Right lobe of liver (tissue), 6 donors: ENCODE results near the gene GASK1B. TPM values are rescaled to one million over a fixed set of nuclear protein-coding genes. Genes with fewer than 3 reads are reported as not detected.

Experiments
- ATAC-seq, 4 donors: fragments of 200-7000 bp; cut with Tn5 transposase; one replicate each; pipeline ENCODE4 v1.9.1; 2020; ENCODE audit warnings: mild to moderate bottlenecking in 4 of 4, moderate library complexity in 4 of 4
- DNase-seq, 3 donors: peaks; one replicate each; pipeline ENCODE4 v3.0.0-alpha.2; 2020
- H3K27ac ChIP-seq, 3 donors: fragments of 200-600 bp; one replicate each; pipeline ENCODE4 v1.8.0; 2022
- H3K27me3 ChIP-seq, 2 donors: fragments of 200-600 bp; one replicate each; pipeline ENCODE4 v1.8.0; 2022
- H3K36me3 ChIP-seq, 4 donors: fragments of 200-600 bp; sonication (generic) in 1 of 4; one replicate each; pipeline versions ENCODE4 v1.5.1 to v1.8.0; 2017 to 2022; ENCODE audit warnings: control low read depth in 1 of 4
- H3K4me1 ChIP-seq, 4 donors: fragments of 200-600 bp; sonication (generic) in 1 of 4; one replicate each; pipeline versions ENCODE4 v1.5.1 to v1.8.0; 2017 to 2022; ENCODE audit warnings: control low read depth in 1 of 4
- H3K4me3 ChIP-seq, 3 donors: fragments of 200-600 bp; one replicate each; pipeline ENCODE4 v1.8.0; 2022
- H3K9me3 ChIP-seq, 4 donors: fragments of 200-600 bp; sonication (generic) in 1 of 4; one replicate each; pipeline versions ENCODE4 v1.5.1 to v1.8.0; 2017 to 2022; ENCODE audit warnings: control low read depth in 1 of 4
- POLR2A ChIP-seq: fragments of 450-650 bp; IDR thresholded peaks from one replicate; pipeline ENCODE4 v1.6.1; 2017; ENCODE audit warnings: antibody characterized with exemption, mild to moderate bottlenecking
- WGBS: methylation state at CpG from one replicate; pipeline ENCODE4 v1.1.6; 2018; ENCODE audit warnings: low coverage, low lambda C conversion rate; ENCODE audit not compliant: insufficient coverage; ENCODE audit errors: missing lambda C conversion rate; 5-methylcytosine and 5-hydroxymethylcytosine counted together
- intact Hi-C, 2 donors: fragments of 100-400 bp; cut with DNase I; formaldehyde crosslinking; loops; one replicate each; pipeline versions ENCODE4 v1.11.2 to v1.14.1; 2022
- total RNA-seq, 6 experiments: library from RNA; depleted of rRNA in 2 of 6; stranded (reverse); fragments of >200 nt in 2 of 6; fragmentation: NEBNext Ultra II Directional in 3 of 6; extraction: Animal tissue kit (Norgen Biotek cat#: 25700) in 3 of 6; gene quantifications; one replicate each; pipeline versions ENCODE4 v1.1.0 to v1.2.4, GENCODE V29; 2016 to 2023
- TF ChIP-seq, protein P1 (sequence below), 4 donors: fragments of 200-600 bp in 3 of 4; fragments of 450-650 bp in 1 of 4; IDR thresholded peaks; one replicate each; pipeline versions ENCODE4 v1.5.1 to v1.8.0; 2016 to 2022; ENCODE audit warnings: antibody characterized with exemption in 4 of 4, mild to moderate bottlenecking in 2 of 4
- donor health status: DM: no; HTN: yes; CAD: no.
- donor health status: DM: no; HTN: no; CAD: no.
- donor health status: DM: no; HTN: no; CAD: no.
- donor health status: DM: no; HTN: yes; CAD: no.
- donor health status: DM: no; HTN: yes; CAD: no.

The GASK1B gene
- total RNA-seq, 6 experiments from 2014 or later = 2.7 to 7.0 (median 4.1) TPM

DNA sequence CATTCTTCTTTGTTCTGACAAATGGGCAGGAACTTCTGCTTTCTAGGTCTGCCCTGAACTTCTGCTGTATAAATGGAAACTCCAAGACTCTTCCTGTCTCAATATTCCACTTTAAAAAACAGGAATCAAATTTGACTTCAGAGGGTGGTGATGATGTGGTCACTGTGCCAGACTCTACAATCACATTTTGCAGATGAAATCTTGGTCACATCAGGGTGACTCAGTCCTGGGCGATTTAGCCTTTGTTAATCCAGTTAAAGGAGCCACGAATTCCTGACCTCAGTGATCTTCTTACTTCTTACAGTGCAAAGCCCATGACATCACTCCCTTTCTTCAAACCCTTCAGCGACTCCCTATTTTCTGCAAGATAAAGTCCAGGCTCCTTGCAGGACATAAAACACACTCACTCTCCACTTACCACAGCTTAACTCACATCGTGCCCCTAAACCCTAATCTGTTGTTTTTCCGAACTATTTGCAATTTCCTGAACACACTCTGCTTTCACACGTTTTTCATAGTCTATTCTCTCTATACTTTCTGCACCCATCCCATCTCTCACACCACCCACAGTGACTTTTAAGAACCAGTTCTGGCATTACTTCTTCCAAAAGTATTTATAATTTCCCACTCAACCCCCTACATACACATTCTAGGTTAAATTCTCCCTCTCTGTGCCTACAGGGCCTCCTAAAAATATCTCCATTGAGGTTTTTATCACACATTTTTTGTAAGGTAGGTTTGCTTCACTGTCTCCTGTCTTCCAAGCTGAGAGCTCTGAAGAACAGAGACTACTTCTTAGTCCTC is 11.1 kb downstream of the GASK1B start:
- intact Hi-C loops = no loop called here

DNA sequence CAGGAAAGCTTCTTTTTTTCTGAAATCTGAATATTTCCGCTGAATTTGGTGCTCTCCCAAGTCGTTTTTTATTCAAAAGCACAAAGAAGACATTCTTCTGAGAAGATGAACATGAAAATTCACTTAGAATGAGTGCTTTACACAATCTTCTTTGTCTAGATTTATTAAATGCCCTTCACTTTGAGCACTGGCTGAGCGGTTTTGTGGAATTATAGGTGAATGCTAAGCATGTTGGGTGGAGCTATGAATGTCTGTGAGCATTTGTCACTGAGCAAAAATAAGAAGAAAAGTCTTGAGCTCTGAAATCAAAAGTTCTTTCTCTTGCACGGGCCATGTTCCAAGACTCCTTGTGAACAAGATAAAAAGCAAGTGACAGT is 13.1 kb downstream of the GASK1B start:
- H3K4me3 ChIP-seq = no peak overlapping the region
- H3K36me3 ChIP-seq = no peaks in the 10 kb centered on the region
- H3K9me3 ChIP-seq = no peaks in the 10 kb centered on the region
- ATAC-seq (no peak), DNase-seq (no peak)
- WGBS = 44% methylated on average over 4 of the region's 4 CpGs
- no peaks in the 10 kb centered on the region for H3K27me3 ChIP-seq
- H3K27ac ChIP-seq = no peak overlapping the region
- no peaks in the 10 kb centered on the region for H3K4me1 ChIP-seq
- intact Hi-C loops = no loop called here
- TF ChIP-seq, protein P1, sequence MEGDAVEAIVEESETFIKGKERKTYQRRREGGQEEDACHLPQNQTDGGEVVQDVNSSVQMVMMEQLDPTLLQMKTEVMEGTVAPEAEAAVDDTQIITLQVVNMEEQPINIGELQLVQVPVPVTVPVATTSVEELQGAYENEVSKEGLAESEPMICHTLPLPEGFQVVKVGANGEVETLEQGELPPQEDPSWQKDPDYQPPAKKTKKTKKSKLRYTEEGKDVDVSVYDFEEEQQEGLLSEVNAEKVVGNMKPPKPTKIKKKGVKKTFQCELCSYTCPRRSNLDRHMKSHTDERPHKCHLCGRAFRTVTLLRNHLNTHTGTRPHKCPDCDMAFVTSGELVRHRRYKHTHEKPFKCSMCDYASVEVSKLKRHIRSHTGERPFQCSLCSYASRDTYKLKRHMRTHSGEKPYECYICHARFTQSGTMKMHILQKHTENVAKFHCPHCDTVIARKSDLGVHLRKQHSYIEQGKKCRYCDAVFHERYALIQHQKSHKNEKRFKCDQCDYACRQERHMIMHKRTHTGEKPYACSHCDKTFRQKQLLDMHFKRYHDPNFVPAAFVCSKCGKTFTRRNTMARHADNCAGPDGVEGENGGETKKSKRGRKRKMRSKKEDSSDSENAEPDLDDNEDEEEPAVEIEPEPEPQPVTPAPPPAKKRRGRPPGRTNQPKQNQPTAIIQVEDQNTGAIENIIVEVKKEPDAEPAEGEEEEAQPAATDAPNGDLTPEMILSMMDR (IDR thresholded peaks at IDR 0.05) = no peak
- TF ChIP-seq POLR2A = no peak

More for the DNA sequence above, 11.1 kb downstream of the GASK1B start:
- Histone ChIP-seq H3K36me3 (no peaks in the 10 kb centered on the region), H3K27me3 (no peaks in the 10 kb centered on the region), H3K9me3 (no peaks in the 10 kb centered on the region), H3K27ac (peak overlapping the region in 2 of 3 donors; percentile 10 to 20), H3K4me1 (no peaks in the 10 kb centered on the region), H3K4me3 (no peak overlapping the region)
- no peak for DNase-seq
- peak; percentile 60 to 79 (median 64) for ATAC-seq
- WGBS = 28% methylated on average over 6 of the region's 6 CpGs
- no peak for TF ChIP-seq POLR2A
- TF ChIP-seq, protein P1 (IDR thresholded peaks at IDR 0.05) = no peak

DNA sequence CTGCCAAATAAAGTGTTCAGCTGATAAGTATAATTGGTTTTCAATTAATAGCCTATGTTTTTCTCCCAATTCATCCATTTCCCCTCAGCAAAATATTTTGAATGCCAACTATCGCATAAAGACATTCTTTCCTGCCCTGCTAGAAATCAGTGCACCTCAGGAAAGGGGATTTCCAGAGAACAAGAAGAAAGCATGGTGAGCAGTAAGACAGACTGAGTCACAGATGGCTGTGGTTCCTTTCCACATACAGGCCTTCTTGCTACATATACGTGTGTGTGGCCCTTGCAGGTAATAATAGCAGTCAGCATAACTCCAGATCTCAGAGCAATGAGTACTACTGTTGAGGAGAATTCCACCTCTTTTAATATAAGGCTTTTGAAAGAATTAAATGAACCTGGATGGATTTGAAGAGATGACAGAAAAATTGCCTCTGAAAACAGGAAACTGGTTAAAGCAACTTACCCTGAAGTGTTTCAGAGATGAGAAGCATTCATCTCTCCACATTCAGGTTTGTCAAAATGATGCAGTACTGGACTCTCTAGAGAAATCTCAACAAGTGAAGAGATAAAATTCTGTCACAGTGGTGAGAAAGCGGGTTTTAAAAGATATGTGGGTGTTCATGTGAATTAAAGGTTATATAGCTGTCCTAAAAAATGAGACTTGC is 13.6 kb downstream of the GASK1B start:
- DNase-seq (no peak), ATAC-seq (peak in 1 of 4 donors; percentile 25)
- H3K27ac ChIP-seq = no peak overlapping the region
- TF ChIP-seq POLR2A = no peak
- TF ChIP-seq, protein P1 (IDR thresholded peaks at IDR 0.05) = no peak
- H3K36me3 ChIP-seq = no peaks in the 10 kb centered on the region
- intact Hi-C loops = no loop called here
- H3K4me1 ChIP-seq = no peaks in the 10 kb centered on the region
- H3K9me3 ChIP-seq = no peaks in the 10 kb centered on the region
- 57% methylated on average over 3 of the region's 3 CpGs for WGBS
- no peaks in the 10 kb centered on the region for H3K27me3 ChIP-seq
- H3K4me3 ChIP-seq = no peak overlapping the region

DNA sequence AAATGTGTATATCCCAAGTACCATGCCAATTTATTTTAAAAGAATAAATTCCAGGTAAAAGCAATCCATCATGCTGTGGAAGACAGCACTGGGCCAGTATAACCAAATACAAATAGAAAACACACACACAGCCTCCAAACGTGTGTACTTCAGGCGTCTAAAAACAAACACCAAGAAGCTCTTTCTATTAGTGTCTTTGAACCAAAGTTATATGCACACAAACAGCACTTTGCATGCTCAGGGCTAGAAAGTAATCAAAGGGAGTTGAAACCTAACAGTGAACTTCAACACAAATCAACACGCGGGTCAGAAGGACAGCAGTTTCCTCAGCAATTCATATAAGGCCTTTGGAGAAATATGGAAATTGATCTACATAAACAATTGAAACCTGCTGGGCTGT is 15.4 kb downstream of the GASK1B start:
- ATAC-seq = no peak
- intact Hi-C loops = no loop called here
- TF ChIP-seq, protein P1 (IDR thresholded peaks at IDR 0.05) = no peak
- TF ChIP-seq POLR2A = no peak
- Histone ChIP-seq H3K27ac (no peak overlapping the region), H3K4me3 (no peak overlapping the region), H3K4me1 (no peaks in the 10 kb centered on the region), H3K27me3 (no peaks in the 10 kb centered on the region), H3K9me3 (no peaks in the 10 kb centered on the region), H3K36me3 (no peaks in the 10 kb centered on the region)
- 35% methylated on average over 4 of the region's 4 CpGs for WGBS
- DNase-seq = no peak
